ENCODE data around the gene SLC12A7.

GRCh38 chr5:1108023-1108864 is 3.6 kb downstream of the SLC12A7 start:
- TF ChIP-seq SUZ12 (IDR thresholded peaks at IDR 0.05; ENCODE audit: extremely low read depth, insufficient read depth, insufficient read length) (no peak), YY1 (IDR thresholded peaks at IDR 0.05; ENCODE audit: insufficient read depth, insufficient read length) (no peak), ZNF274 (IDR thresholded peaks at IDR 0.05; ENCODE audit: low read depth, low read length) (no peak)

Measured in NT2/D1 (cell line).